IMR-90 (cell line): ENCODE results near the gene RRP36. TPM values are rescaled to one million over a fixed set of nuclear protein-coding genes. Genes with fewer than 3 reads are reported as not detected.

Source experiments
- ATAC-seq: fragments of 200-7000 bp; cut with Tn5 transposase; 2 replicates; pipeline ENCODE4 v1.9.1; 2020; ENCODE audit warnings: low read depth, mild to moderate bottlenecking, moderate library complexity
- BruUV-seq: library from RNA; stranded (reverse); fragments of 400-500 nt; replicated peaks from 2 replicates; lab custom pipeline; 2021; lab: Mats Ljungman, UMichigan
- CTCF ChIA-PET: fragments of 300-600 bp; formaldehyde crosslinking; extraction: SDS; loops from one replicate; lab custom pipeline; 2021; ENCODE audit warnings: antibody characterized with exemption; lab: Yijun Ruan, JAX
- POLR2A ChIA-PET: fragments of 300-600 bp; sonication (Branson Sonifier 250); formaldehyde crosslinking; loops from one replicate; lab custom pipeline; 2022; ENCODE audit warnings: antibody characterized with exemption; ENCODE audit not compliant: unreplicated experiment; lab: Charles Lee
- DNase-seq: peaks from one replicate; pipeline ENCODE4 v3.0.0; 2013
- H2AFZ ChIP-seq: replicated peaks from 2 replicates; pipeline ENCODE3; 2013; ENCODE audit warnings: low read length, mild to moderate bottlenecking; ENCODE audit not compliant: poor library complexity
- H2AK5ac ChIP-seq: 2 replicates; pipeline ENCODE4 v1.6.1; 2013; ENCODE audit warnings: low read depth, low read length, inconsistent platforms
- H2AK9ac ChIP-seq: replicated peaks from 2 replicates; pipeline ENCODE3; 2013; ENCODE audit warnings: mild to moderate bottlenecking, low read depth, low read length, moderate library complexity; ENCODE audit not compliant: poor library complexity
- H2BK120ac ChIP-seq: 2 replicates; pipeline ENCODE4 v1.6.1; 2013; ENCODE audit warnings: low read depth, low read length, inconsistent platforms
- H2BK15ac ChIP-seq: 3 replicates; pipeline ENCODE4 v1.6.1; 2013; ENCODE audit warnings: low read depth, low read length, inconsistent platforms
- H2BK20ac ChIP-seq: 2 replicates; pipeline ENCODE4 v1.6.1; 2013; ENCODE audit warnings: low read depth, mild to moderate bottlenecking, inconsistent platforms, low read length, moderate library complexity
- H2BK5ac ChIP-seq: 2 replicates; pipeline ENCODE4 v1.6.1; 2013; ENCODE audit warnings: mild to moderate bottlenecking, low read depth, low read length, inconsistent platforms; ENCODE audit not compliant: poor library complexity, severe bottlenecking
- H3K14ac ChIP-seq: replicated peaks from 2 replicates; pipeline ENCODE4 v1.6.1; 2013; ENCODE audit warnings: low read depth, low read length, inconsistent platforms
- H3K18ac ChIP-seq: 2 replicates; pipeline ENCODE4 v1.6.1; 2013; ENCODE audit warnings: low read depth, low read length, control low read depth
- H3K23ac ChIP-seq: 2 replicates; pipeline ENCODE4 v1.6.1; 2013; ENCODE audit warnings: low read depth, low read length, inconsistent platforms
- H3K27ac ChIP-seq: 2 replicates; pipeline ENCODE4 v1.5.1; 2013; ENCODE audit warnings: mild to moderate bottlenecking, control low read depth, low read length; ENCODE audit not compliant: insufficient read depth
- H3K27me3 ChIP-seq: 2 replicates; pipeline ENCODE4 v1.6.1; 2013; ENCODE audit warnings: low read length; ENCODE audit not compliant: control insufficient read depth, insufficient read depth
- H3K36me3 ChIP-seq: 2 replicates; pipeline ENCODE4 v1.6.1; 2013; ENCODE audit warnings: low read length, mixed read lengths; ENCODE audit not compliant: control insufficient read depth, insufficient read depth
- H3K4ac ChIP-seq: 2 replicates; pipeline ENCODE4 v1.6.1; 2013; ENCODE audit warnings: low read depth, low read length, inconsistent platforms
- H3K4me1 ChIP-seq: 2 replicates; pipeline ENCODE4 v1.6.1; 2013; ENCODE audit warnings: low read length, mixed read lengths; ENCODE audit not compliant: control insufficient read depth, insufficient read depth
- H3K4me2 ChIP-seq: 2 replicates; pipeline ENCODE4 v1.6.1; 2013; ENCODE audit warnings: low read depth, mild to moderate bottlenecking, control low read depth, low read length, moderate library complexity
- H3K4me3 ChIP-seq: 2 replicates; pipeline ENCODE4 v1.5.1; 2013; ENCODE audit warnings: low read depth, mild to moderate bottlenecking, control low read depth, low read length, moderate library complexity; ENCODE audit not compliant: insufficient read depth
- H3K56ac ChIP-seq: 2 replicates; pipeline ENCODE4 v1.6.1; 2013; ENCODE audit warnings: low read length, inconsistent platforms; ENCODE audit not compliant: insufficient read depth; ENCODE audit errors: extremely low read depth
- H3K79me1 ChIP-seq, 2 experiments: 2 replicates each; pipeline ENCODE4 v1.6.1; 2013; ENCODE audit warnings: low read length in 2 of 2, inconsistent platforms in 1 of 2, low read depth in 1 of 2
- H3K9ac ChIP-seq: 2 replicates; pipeline ENCODE4 v1.6.1; 2013; ENCODE audit warnings: low read depth, low read length, control low read depth
- H3K9me1 ChIP-seq: 2 replicates; pipeline ENCODE4 v1.6.1; 2013; ENCODE audit warnings: low read length, inconsistent platforms; ENCODE audit not compliant: insufficient read depth
- H3K9me3 ChIP-seq: 2 replicates; pipeline ENCODE4 v1.6.1; 2013; ENCODE audit warnings: low read length; ENCODE audit not compliant: control insufficient read depth, insufficient read depth
- H4K20me1 ChIP-seq: 2 replicates; pipeline ENCODE4 v1.6.1; 2013; ENCODE audit warnings: low read length, inconsistent platforms; ENCODE audit not compliant: insufficient read depth
- H4K5ac ChIP-seq: 2 replicates; pipeline ENCODE4 v1.6.1; 2013; ENCODE audit warnings: mild to moderate bottlenecking, low read depth, low read length, control low read depth
- H4K8ac ChIP-seq, 2 experiments: 2 replicates each; pipeline ENCODE4 v1.6.1; 2013; ENCODE audit warnings: low read depth in 2 of 2, low read length in 2 of 2, control low read depth in 1 of 2, inconsistent platforms in 1 of 2
- H4K91ac ChIP-seq: 2 replicates; pipeline ENCODE4 v1.6.1; 2013; ENCODE audit warnings: low read depth, low read length, inconsistent platforms; ENCODE audit not compliant: insufficient read depth
- MAZ ChIP-seq: IDR thresholded peaks from 2 replicates; pipeline ENCODE4 v1.6.1; 2012; ENCODE audit warnings: low read depth, mild to moderate bottlenecking, low read length, improper control_type of control experiment, moderate library complexity, borderline replicate concordance
- NFE2L2 ChIP-seq: fragments of 150-350 bp; IDR thresholded peaks from 2 replicates; pipeline ENCODE4 v1.6.1; 2016; ENCODE audit warnings: low read depth, mild to moderate bottlenecking, low read length
- RAD21 ChIP-seq: IDR thresholded peaks from 2 replicates; pipeline ENCODE4 v1.6.1; 2012; ENCODE audit warnings: low read length, improper control_type of control experiment
- RCOR1 ChIP-seq: IDR thresholded peaks from 2 replicates; pipeline ENCODE4 v1.6.1; 2012; ENCODE audit warnings: mild to moderate bottlenecking, low read length, improper control_type of control experiment; ENCODE audit not compliant: insufficient replicate concordance
- WGBS, 2 experiments: methylation state at CpG; one replicate each; pipeline versions ENCODE4 v1.1.5 to v1.1.7; 2013; ENCODE audit warnings: missing lambda C conversion rate in 2 of 2; ENCODE audit not compliant: insufficient read length in 1 of 2; ENCODE audit errors: extremely low coverage in 2 of 2; 5-methylcytosine and 5-hydroxymethylcytosine counted together
- dilution Hi-C: fragments of 300-500 bp; cut with HindIII; formaldehyde crosslinking; loops from one replicate; pipeline ENCODE4 v1.14.3; 2018; ENCODE audit warnings: low sequenced_read_pairs; ENCODE audit not compliant: unreplicated experiment
- in situ Hi-C: fragments of 300-500 bp; cut with MboI; formaldehyde crosslinking; loops from 3 replicates; pipeline ENCODE4 v1.14.3; 2019; ENCODE audit warnings: low sequenced_read_pairs, inconsistent platforms, mixed read lengths
- intact Hi-C: fragments of 100-400 bp; cut with micrococcal nuclease; formaldehyde crosslinking; loops from 2 replicates; pipeline ENCODE4 v1.10.0; 2022
- polyA plus RNA-seq, 3 experiments: library from polyadenylated mRNA; depleted of rRNA; stranded (reverse); fragments of >200 nt; gene quantifications; 2 replicates each; pipeline ENCODE4 v1.2.3, GENCODE V29; 2012; ENCODE audit warnings: low replicate concordance in 1 of 3
- total RNA-seq: library from RNA; depleted of rRNA; stranded (reverse); fragments of >200 nt; gene quantifications from 2 replicates; pipeline ENCODE4 v1.2.3, GENCODE V29; 2012

RRP36 gene
- total and polyA plus RNA-seq, 2 of the 4 experiments (the other 2 are of a cell fraction): 54.3 to 106 TPM

- intact Hi-C loops (no loop called here), in situ Hi-C loops (no loop called here), dilution Hi-C loops (no loop called here)
- Histone ChIP-seq H2BK5ac (no peak overlapping the region), H4K5ac (no peak overlapping the region), H3K4me2 (no peak overlapping the region), H3K56ac (no peak overlapping the region), H3K4me3 (no peak overlapping the region), H3K9me1 (peaks cover 19% of the 10 kb centered on the region; the same call in 1 of the 2 replicates), H3K14ac (no peak overlapping the region), H2AFZ (no peak overlapping the region), H3K36me3 (peaks cover 23% of the 10 kb centered on the region), H3K9ac (no peak overlapping the region), H2AK9ac (no peak overlapping the region), H4K91ac (no peak overlapping the region), H3K9me3 (no peaks in the 10 kb centered on the region), H2BK20ac (no peak overlapping the region), H3K79me1 (peaks cover 56 to 65% of the 10 kb centered on the region in 2 experiments), H2AK5ac (no peak overlapping the region), H3K4ac (no peak overlapping the region), H3K18ac (no peak overlapping the region), H2BK120ac (no peak overlapping the region), H4K8ac (no peak overlapping the region), H3K27ac (no peak overlapping the region), H4K20me1 (peaks cover 30% of the 10 kb centered on the region), H3K4me1 (peaks cover 3% of the 10 kb centered on the region; the same call in 1 of the 2 replicates), H3K23ac (peak overlapping the region; percentile 45; the same call in 1 of the 2 replicates), H3K27me3 (no peaks in the 10 kb centered on the region), H2BK15ac (no peak overlapping the region)
- ChIA-PET CTCF (no interaction called here), POLR2A (no interaction called here)
- DNase-seq (peak; percentile 36), ATAC-seq (no peak)
- 100% methylated on average over 1 of the region's 1 CpG; no CpG with 5 or more reads in 1 of the 2 experiments for WGBS, 2 experiments
- BruUV-seq: no TSS peak
- TF ChIP-seq RCOR1: no peak
- no peak for TF ChIP-seq RAD21
- no peak for TF ChIP-seq MAZ
- TF ChIP-seq NFE2L2: no peak
Observed at GRCh38 chr6:42988486-42989020, 32.9 kb upstream of the RRP36 start.
